Hindlimb muscle (tissue), 1 donor: ENCODE data around the gene CP. TPM values are rescaled to one million over a fixed set of nuclear protein-coding genes. Genes with fewer than 3 reads are reported as not detected.

Experiments
- polyA plus RNA-seq: library from polyadenylated mRNA; unstranded; fragments of 120-200 nt; gene quantifications from one replicate; pipeline ENCODE4 v1.2.1, GENCODE V29; 2013; ENCODE audit not compliant: insufficient read length

Gene CP
- polyA plus RNA-seq, 1 donor = 2.1 TPM

Other genes starting within 250 kb of the CP start
- 76.5 TPM for gene GYG1, start 230.3 kb downstream of the CP start, polyA plus RNA-seq
- gene HLTF, start 135.3 kb downstream of the CP start, polyA plus RNA-seq = 19.3 TPM
- gene HPS3, start 92.2 kb downstream of the CP start, polyA plus RNA-seq = 13.5 TPM
- gene TM4SF18, start 111.8 kb upstream of the CP start, polyA plus RNA-seq = 12.9 TPM
- gene TM4SF1, start 155.8 kb upstream of the CP start, polyA plus RNA-seq = 34.4 TPM